Brain pericyte (primary cell): Measurements from ENCODE around the gene UBR4.

Experiments used
- DNase-seq: peaks from one replicate; pipeline ENCODE4 v3.0.0-alpha.2; 2012; ENCODE audit warnings: low read depth, low spot score

UBR4 gene

GRCh38 chr1:19073311-19074186 is 136.5 kb downstream of the UBR4 start:
- DNase-seq: no peak

GRCh38 chr1:19072285-19072981 is 137.6 kb downstream of the UBR4 start:
- no peak for DNase-seq

- DNase-seq: no peak
Measured at GRCh38 chr1:19071674-19072281, 138.3 kb downstream of the UBR4 start.

GRCh38 chr1:19070891-19071621 is 139.0 kb downstream of the UBR4 start:
- DNase-seq: no peak

GRCh38 chr1:19070197-19070651 is 139.8 kb downstream of the UBR4 start:
- DNase-seq: no peak

GRCh38 chr1:19068639-19069276 is 141.3 kb downstream of the UBR4 start:
- no peak for DNase-seq

GRCh38 chr1:19067912-19068638 is 142.0 kb downstream of the UBR4 start:
- DNase-seq: no peak

- DNase-seq: no peak
Measured at GRCh38 chr1:19067182-19067911, 142.7 kb downstream of the UBR4 start.

GRCh38 chr1:19066874-19067181 is 143.2 kb downstream of the UBR4 start:
- no peak for DNase-seq

- no peak for DNase-seq
Measured at GRCh38 chr1:19066248-19066873, 143.7 kb downstream of the UBR4 start.

- DNase-seq: no peak
Measured at GRCh38 chr1:19065526-19066247, 144.4 kb downstream of the UBR4 start.

GRCh38 chr1:19064906-19065450 is 145.1 kb downstream of the UBR4 start:
- DNase-seq: no peak

- no peak for DNase-seq
Measured at GRCh38 chr1:19063122-19063521, 146.9 kb downstream of the UBR4 start.

- no peak for DNase-seq
Measured at GRCh38 chr1:19062258-19063029, 147.6 kb downstream of the UBR4 start.

GRCh38 chr1:19061798-19062197 is 148.3 kb downstream of the UBR4 start:
- no peak for DNase-seq

GRCh38 chr1:19061343-19061742 is 148.7 kb downstream of the UBR4 start:
- DNase-seq: no peak

GRCh38 chr1:19059773-19060172 is 150.3 kb downstream of the UBR4 start:
- DNase-seq: no peak

GRCh38 chr1:19058476-19058797 is 151.6 kb downstream of the UBR4 start:
- no peak for DNase-seq
